Measurements from ENCODE around the gene OTOGL.
A peak's percentile ranks its signal among the peaks of the same experiment; 100 is the strongest.

The OTOGL gene

GRCh38 chr12:80262771-80263170 lies 163.4 kb downstream of the OTOGL start:
- Histone ChIP-seq H3K27me3 (ENCODE audit: low read depth, low read length) (no peaks in the 10 kb centered on the region), H3K4me3 (ENCODE audit: low read depth in 1 of 2, low read length in 2 of 2) (no peak overlapping the region), H3K27ac (ENCODE audit: low read length) (no peak overlapping the region), H3K4me1 (ENCODE audit: control insufficient read depth in 1 of 2, insufficient read depth in 2 of 2, low read length in 2 of 2) (no peaks in the 10 kb centered on the region), H3K36me3 (ENCODE audit: control insufficient read depth in 1 of 2, insufficient read depth in 2 of 2, low read length in 2 of 2) (no peaks in the 10 kb centered on the region), H3K9me3 (ENCODE audit: control insufficient read depth in 1 of 2, low read length in 2 of 2) (no peaks in the 10 kb centered on the region)

DNA sequence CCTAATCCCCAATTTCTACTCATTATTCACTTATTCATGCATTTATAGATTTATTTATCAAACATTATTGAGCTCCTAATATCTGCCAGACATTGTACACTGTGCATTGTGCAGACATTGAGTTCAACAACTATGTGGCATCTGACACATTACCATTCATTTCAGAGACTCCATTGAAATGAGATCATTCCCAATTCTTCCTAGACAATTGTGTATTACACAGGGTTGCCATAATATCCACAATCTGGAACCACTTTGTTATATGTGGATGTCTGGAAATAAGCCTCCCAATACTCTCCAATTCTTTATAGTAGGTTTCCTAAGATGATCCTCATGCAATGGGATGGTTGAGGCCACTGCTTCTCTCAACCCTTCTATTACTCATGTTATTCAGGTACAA lies 165.0 kb downstream of the OTOGL start:
- H3K27ac ChIP-seq (ENCODE audit: low read length) = no peak overlapping the region
- H3K36me3 ChIP-seq (ENCODE audit: control insufficient read depth in 1 of 2, insufficient read depth in 2 of 2, low read length in 2 of 2) = no peaks in the 10 kb centered on the region
- peaks cover 0 to 2% of the 10 kb centered on the region in 2 donors for H3K4me1 ChIP-seq (ENCODE audit: control insufficient read depth in 1 of 2, insufficient read depth in 2 of 2, low read length in 2 of 2)
- H3K4me3 ChIP-seq (ENCODE audit: low read depth in 1 of 2, low read length in 2 of 2) = no peak overlapping the region
- no peaks in the 10 kb centered on the region for H3K27me3 ChIP-seq (ENCODE audit: low read depth, low read length)
- no peaks in the 10 kb centered on the region for H3K9me3 ChIP-seq (ENCODE audit: control insufficient read depth in 1 of 2, low read length in 2 of 2)

DNA sequence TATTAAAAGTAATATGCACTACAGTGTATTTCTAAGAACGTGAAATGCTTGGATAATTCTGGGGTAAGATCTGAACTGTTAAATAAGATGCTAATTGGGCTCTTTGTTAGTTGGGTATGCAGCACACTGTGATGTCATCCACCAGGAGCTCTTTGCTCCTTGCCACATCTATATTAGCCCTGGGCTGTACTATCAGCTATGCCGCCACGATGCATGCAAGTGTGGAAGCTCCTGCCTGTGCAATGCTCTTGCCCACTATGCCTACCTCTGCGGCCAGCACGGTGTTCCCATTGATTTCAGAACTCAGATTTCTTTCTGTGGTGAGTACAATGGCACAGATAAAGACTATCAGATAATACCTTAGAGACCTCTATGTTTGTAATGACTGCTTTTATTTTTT lies 165.6 kb downstream of the OTOGL start:
- Histone ChIP-seq H3K4me1 (ENCODE audit: control insufficient read depth in 1 of 2, insufficient read depth in 2 of 2, low read length in 2 of 2) (peaks cover 0 to 6% of the 10 kb centered on the region in 2 donors), H3K27ac (ENCODE audit: low read length) (no peak overlapping the region), H3K36me3 (ENCODE audit: control insufficient read depth in 1 of 2, insufficient read depth in 2 of 2, low read length in 2 of 2) (no peaks in the 10 kb centered on the region), H3K4me3 (ENCODE audit: low read depth in 1 of 2, low read length in 2 of 2) (no peak overlapping the region), H3K9me3 (ENCODE audit: control insufficient read depth in 1 of 2, low read length in 2 of 2) (no peaks in the 10 kb centered on the region), H3K27me3 (ENCODE audit: low read depth, low read length) (no peaks in the 10 kb centered on the region)

GRCh38 chr12:80268924-80269749 lies 169.8 kb downstream of the OTOGL start:
- no peaks in the 10 kb centered on the region for H3K36me3 ChIP-seq (ENCODE audit: control insufficient read depth in 1 of 2, insufficient read depth in 2 of 2, low read length in 2 of 2)
- no peak overlapping the region for H3K27ac ChIP-seq (ENCODE audit: low read length)
- peaks cover 0 to 6% of the 10 kb centered on the region in 2 donors for H3K4me1 ChIP-seq (ENCODE audit: control insufficient read depth in 1 of 2, insufficient read depth in 2 of 2, low read length in 2 of 2)
- H3K27me3 ChIP-seq (ENCODE audit: low read depth, low read length) = no peaks in the 10 kb centered on the region
- no peaks in the 10 kb centered on the region for H3K9me3 ChIP-seq (ENCODE audit: control insufficient read depth in 1 of 2, low read length in 2 of 2)
- peak overlapping the region in 1 of 2 donors; percentile 3 for H3K4me3 ChIP-seq (ENCODE audit: low read depth in 1 of 2, low read length in 2 of 2)

DNA sequence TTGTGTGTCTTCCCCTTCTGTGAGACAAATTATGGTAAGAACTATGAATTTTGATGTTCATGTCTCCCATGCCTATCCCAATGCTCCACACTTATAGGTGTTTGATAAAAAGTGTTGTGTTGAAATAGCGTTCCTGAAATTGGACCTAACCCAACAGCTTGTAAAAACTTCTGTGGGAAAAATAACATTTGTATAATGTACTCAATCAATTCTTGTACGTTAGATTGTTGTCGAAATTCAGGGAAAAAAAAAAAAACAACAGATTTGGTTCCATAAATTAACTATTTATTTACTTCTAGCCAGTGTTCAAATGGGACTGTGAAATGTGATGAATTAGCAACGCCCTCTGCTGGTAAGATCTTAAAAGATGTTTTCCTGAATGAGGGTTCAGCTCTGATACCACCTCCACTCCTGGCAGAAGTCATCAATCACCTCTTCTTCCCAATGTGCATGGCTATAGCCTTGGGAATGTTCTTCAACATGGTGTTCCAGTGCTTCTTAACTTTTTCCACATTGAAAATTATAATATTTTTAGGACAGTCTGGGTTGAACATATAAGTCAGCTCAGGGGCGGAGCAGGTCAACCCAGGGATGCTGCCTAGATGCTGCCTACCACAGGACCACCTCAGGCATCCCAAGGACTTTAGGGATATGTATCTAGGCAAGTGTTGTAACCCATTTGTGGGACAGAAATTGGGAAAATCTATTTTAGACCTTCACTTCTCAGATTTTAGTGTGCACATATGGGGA lies 170.6 kb downstream of the OTOGL start:
- Histone ChIP-seq H3K36me3 (ENCODE audit: control insufficient read depth in 1 of 2, insufficient read depth in 2 of 2, low read length in 2 of 2) (no peaks in the 10 kb centered on the region), H3K27me3 (ENCODE audit: low read depth, low read length) (no peaks in the 10 kb centered on the region), H3K27ac (ENCODE audit: low read length) (no peak overlapping the region), H3K4me1 (ENCODE audit: control insufficient read depth in 1 of 2, insufficient read depth in 2 of 2, low read length in 2 of 2) (peaks cover 0 to 6% of the 10 kb centered on the region in 2 donors), H3K9me3 (ENCODE audit: control insufficient read depth in 1 of 2, low read length in 2 of 2) (no peaks in the 10 kb centered on the region), H3K4me3 (ENCODE audit: low read depth in 1 of 2, low read length in 2 of 2) (peak overlapping the region in 1 of 2 donors; percentile 3)

- Histone ChIP-seq H3K27ac (ENCODE audit: low read length) (no peak overlapping the region), H3K4me3 (ENCODE audit: low read depth in 1 of 2, low read length in 2 of 2) (no peak overlapping the region), H3K36me3 (ENCODE audit: control insufficient read depth in 1 of 2, insufficient read depth in 2 of 2, low read length in 2 of 2) (no peaks in the 10 kb centered on the region), H3K9me3 (ENCODE audit: control insufficient read depth in 1 of 2, low read length in 2 of 2) (no peaks in the 10 kb centered on the region), H3K4me1 (ENCODE audit: control insufficient read depth in 1 of 2, insufficient read depth in 2 of 2, low read length in 2 of 2) (peaks cover 0 to 6% of the 10 kb centered on the region in 2 donors), H3K27me3 (ENCODE audit: low read depth, low read length) (no peaks in the 10 kb centered on the region)
Measured at GRCh38 chr12:80271780-80272179, 172.4 kb downstream of the OTOGL start.

GRCh38 chr12:80272387-80272915 lies 173.1 kb downstream of the OTOGL start:
- Histone ChIP-seq H3K4me1 (ENCODE audit: control insufficient read depth in 1 of 2, insufficient read depth in 2 of 2, low read length in 2 of 2) (peaks cover 0 to 6% of the 10 kb centered on the region in 2 donors), H3K9me3 (ENCODE audit: control insufficient read depth in 1 of 2, low read length in 2 of 2) (no peaks in the 10 kb centered on the region), H3K4me3 (ENCODE audit: low read depth in 1 of 2, low read length in 2 of 2) (no peak overlapping the region), H3K27me3 (ENCODE audit: low read depth, low read length) (no peaks in the 10 kb centered on the region), H3K36me3 (ENCODE audit: control insufficient read depth in 1 of 2, insufficient read depth in 2 of 2, low read length in 2 of 2) (no peaks in the 10 kb centered on the region), H3K27ac (ENCODE audit: low read length) (no peak overlapping the region)

GRCh38 chr12:80273144-80273543 lies 173.8 kb downstream of the OTOGL start:
- Histone ChIP-seq H3K36me3 (ENCODE audit: control insufficient read depth in 1 of 2, insufficient read depth in 2 of 2, low read length in 2 of 2) (no peaks in the 10 kb centered on the region), H3K9me3 (ENCODE audit: control insufficient read depth in 1 of 2, low read length in 2 of 2) (no peaks in the 10 kb centered on the region), H3K27me3 (ENCODE audit: low read depth, low read length) (no peaks in the 10 kb centered on the region), H3K4me3 (ENCODE audit: low read depth in 1 of 2, low read length in 2 of 2) (no peak overlapping the region), H3K27ac (ENCODE audit: low read length) (no peak overlapping the region), H3K4me1 (ENCODE audit: control insufficient read depth in 1 of 2, insufficient read depth in 2 of 2, low read length in 2 of 2) (peaks cover 0 to 6% of the 10 kb centered on the region in 2 donors)

DNA sequence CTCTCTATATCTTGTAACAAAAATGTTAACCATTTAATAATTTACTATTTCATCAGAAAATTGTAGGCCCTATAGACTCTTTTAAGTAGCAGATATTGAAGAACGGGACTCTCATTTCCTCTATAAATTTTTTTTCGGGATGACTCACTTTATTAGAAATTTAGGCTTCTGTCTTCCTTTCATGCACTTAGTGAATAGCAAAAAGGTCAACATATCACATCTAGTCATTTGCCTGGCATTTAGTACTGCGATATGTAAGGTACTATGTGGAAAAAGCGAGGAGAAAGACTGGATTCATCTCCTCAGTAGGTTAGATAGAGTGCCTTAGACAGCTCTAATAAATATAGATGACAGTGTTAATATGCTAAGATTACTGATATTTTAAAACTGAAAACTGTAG lies 178.4 kb downstream of the OTOGL start:
- H3K4me1 ChIP-seq (ENCODE audit: control insufficient read depth in 1 of 2, insufficient read depth in 2 of 2, low read length in 2 of 2) = no peaks in the 10 kb centered on the region
- H3K27ac ChIP-seq (ENCODE audit: low read length) = no peak overlapping the region
- H3K36me3 ChIP-seq (ENCODE audit: control insufficient read depth in 1 of 2, insufficient read depth in 2 of 2, low read length in 2 of 2) = no peaks in the 10 kb centered on the region
- H3K4me3 ChIP-seq (ENCODE audit: low read depth in 1 of 2, low read length in 2 of 2) = no peak overlapping the region
- H3K27me3 ChIP-seq (ENCODE audit: low read depth, low read length) = no peaks in the 10 kb centered on the region
- H3K9me3 ChIP-seq (ENCODE audit: control insufficient read depth in 1 of 2, low read length in 2 of 2) = peaks cover 0 to 6% of the 10 kb centered on the region in 2 donors

DNA sequence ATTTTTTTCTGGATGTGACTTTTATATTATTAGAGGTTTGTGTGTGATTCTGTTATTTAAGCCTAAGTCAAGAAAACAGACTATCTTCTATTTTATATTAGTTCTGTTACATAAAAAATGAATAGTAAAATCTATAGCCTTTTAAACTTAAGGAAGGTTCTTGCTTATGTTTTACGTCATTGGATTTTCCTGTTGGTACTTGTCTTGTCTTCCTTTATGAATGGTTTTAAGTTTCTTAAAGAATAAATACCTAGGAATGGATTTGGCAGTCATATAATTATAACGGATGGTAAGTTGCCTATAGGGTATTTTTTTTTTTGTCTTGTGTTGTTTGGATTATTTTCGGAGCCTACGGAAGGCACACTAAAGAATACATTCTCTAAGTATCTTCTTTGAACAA lies 182.9 kb downstream of the OTOGL start:
- no peak overlapping the region for H3K4me3 ChIP-seq (ENCODE audit: low read depth in 1 of 2, low read length in 2 of 2)
- no peaks in the 10 kb centered on the region for H3K36me3 ChIP-seq (ENCODE audit: control insufficient read depth in 1 of 2, insufficient read depth in 2 of 2, low read length in 2 of 2)
- H3K27me3 ChIP-seq (ENCODE audit: low read depth, low read length) = no peaks in the 10 kb centered on the region
- no peaks in the 10 kb centered on the region for H3K4me1 ChIP-seq (ENCODE audit: control insufficient read depth in 1 of 2, insufficient read depth in 2 of 2, low read length in 2 of 2)
- peaks cover 0 to 6% of the 10 kb centered on the region in 2 donors for H3K9me3 ChIP-seq (ENCODE audit: control insufficient read depth in 1 of 2, low read length in 2 of 2)
- H3K27ac ChIP-seq (ENCODE audit: low read length) = no peak overlapping the region

DNA sequence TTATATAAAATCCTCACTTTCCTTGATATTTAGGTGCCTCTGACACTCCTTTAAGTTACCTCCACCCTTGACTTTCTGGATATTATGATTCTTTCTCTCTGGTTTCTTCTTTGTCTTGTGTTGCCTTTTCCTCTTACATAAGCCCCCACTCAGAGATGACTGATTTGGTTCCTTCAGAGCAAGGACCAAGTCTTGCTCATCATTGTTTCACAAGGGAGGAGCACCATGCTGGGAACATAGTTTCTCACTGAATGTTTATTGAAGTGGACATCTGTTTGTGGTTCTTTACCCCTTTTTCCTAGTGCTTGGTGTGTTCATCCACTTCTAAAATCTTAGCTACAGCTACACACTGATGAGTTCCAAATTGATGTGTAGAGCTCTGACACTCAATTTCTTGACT lies 183.4 kb downstream of the OTOGL start:
- Histone ChIP-seq H3K27me3 (ENCODE audit: low read depth, low read length) (no peaks in the 10 kb centered on the region), H3K27ac (ENCODE audit: low read length) (no peak overlapping the region), H3K4me1 (ENCODE audit: control insufficient read depth in 1 of 2, insufficient read depth in 2 of 2, low read length in 2 of 2) (no peaks in the 10 kb centered on the region), H3K9me3 (ENCODE audit: control insufficient read depth in 1 of 2, low read length in 2 of 2) (peaks cover 0 to 6% of the 10 kb centered on the region in 2 donors), H3K36me3 (ENCODE audit: control insufficient read depth in 1 of 2, insufficient read depth in 2 of 2, low read length in 2 of 2) (no peaks in the 10 kb centered on the region), H3K4me3 (ENCODE audit: low read depth in 1 of 2, low read length in 2 of 2) (no peak overlapping the region)
